ENCODE measurements around the gene APRT.

DNA sequence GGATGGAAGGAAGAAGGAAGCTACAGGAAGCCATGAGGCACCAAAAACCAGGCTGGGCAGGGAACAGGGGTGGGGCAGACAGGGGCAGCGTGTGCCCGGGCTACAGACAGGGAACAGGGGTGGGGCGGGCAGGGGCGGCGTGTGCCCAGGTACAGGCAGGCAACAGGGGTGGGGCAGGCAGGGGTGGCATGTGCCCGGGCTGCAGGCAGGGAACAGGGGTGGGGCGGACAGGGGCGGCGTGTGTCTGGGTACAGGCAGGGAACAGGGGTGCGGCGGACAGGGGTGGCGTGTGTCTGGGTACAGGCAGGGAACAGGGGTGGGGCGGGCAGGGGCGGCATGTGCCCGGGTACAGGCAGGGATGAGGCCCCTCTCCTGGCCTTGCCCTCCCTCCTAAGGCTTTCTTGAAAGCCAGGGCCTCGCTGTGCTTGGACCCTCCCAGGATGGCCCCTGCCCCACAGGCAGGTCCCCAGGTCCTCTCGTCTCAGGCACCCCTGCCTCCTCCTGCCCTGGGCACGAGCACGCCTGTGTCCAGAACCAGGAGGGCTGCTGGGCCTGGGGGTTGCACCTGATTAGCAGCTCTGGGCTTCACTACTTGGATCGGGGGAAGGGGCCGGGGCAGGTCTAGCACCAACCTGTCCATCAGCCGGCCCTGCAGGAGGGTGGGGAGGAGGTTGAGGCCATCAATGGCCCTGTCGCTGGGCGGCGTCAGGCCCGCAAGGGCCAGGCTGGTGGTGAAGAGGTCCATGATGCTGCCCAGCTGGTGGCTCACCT lies 14.5 kb upstream of the APRT start:
- TF ChIP-seq, protein P1, sequence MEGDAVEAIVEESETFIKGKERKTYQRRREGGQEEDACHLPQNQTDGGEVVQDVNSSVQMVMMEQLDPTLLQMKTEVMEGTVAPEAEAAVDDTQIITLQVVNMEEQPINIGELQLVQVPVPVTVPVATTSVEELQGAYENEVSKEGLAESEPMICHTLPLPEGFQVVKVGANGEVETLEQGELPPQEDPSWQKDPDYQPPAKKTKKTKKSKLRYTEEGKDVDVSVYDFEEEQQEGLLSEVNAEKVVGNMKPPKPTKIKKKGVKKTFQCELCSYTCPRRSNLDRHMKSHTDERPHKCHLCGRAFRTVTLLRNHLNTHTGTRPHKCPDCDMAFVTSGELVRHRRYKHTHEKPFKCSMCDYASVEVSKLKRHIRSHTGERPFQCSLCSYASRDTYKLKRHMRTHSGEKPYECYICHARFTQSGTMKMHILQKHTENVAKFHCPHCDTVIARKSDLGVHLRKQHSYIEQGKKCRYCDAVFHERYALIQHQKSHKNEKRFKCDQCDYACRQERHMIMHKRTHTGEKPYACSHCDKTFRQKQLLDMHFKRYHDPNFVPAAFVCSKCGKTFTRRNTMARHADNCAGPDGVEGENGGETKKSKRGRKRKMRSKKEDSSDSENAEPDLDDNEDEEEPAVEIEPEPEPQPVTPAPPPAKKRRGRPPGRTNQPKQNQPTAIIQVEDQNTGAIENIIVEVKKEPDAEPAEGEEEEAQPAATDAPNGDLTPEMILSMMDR (IDR thresholded peaks at IDR 0.05), result no peak
- TF ChIP-seq EP300 (IDR thresholded peaks at IDR 0.05), result no peak
- no peak for TF ChIP-seq POLR2AphosphoS5 (IDR thresholded peaks at IDR 0.05)

Data from esophagus muscularis mucosa (tissue), 4 donors.